Stimulated activated CD8-positive, alpha-beta memory T cell treated with anti-CD3 and anti-CD28 coated beads, Interleukin-4, amount 100 ng/mL, for 24 hours (primary cell): ENCODE results near the gene LMF1.

ENCODE experiments used
- DNase-seq: peaks from one replicate; pipeline ENCODE4 v3.0.0-alpha.2; 2020; ENCODE audit warnings: low read depth

LMF1 gene

DNA sequence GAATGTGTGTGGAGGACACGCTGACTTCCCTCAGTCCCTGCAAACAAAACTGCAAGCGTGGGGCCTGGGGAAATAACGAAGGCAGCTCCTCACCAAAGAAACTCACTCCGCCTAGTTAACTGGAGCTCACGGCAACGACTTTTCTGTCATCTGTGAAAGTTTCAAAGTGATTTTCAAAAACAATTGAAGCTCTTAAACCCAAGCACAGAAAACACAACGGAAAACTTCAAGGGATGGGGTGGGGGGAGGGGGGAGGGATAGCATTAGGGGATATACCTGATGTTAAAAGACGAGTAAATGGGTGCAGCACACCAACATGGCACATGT, 167.1 kb downstream of the LMF1 start:
- no peak for DNase-seq
